RWPE2 (cell line): ENCODE results near the gene MEIOB.
A peak's percentile ranks its signal among the peaks of the same experiment; 100 is the strongest.

Experiments
- ATAC-seq: fragments of 200-7000 bp; cut with Tn5 transposase; 3 replicates; pipeline ENCODE4 v1.9.1; 2021; ENCODE audit warnings: low read depth
- DNase-seq: peaks from one replicate; pipeline ENCODE4 v3.0.0-alpha.2; 2020; ENCODE audit warnings: low spot score
- H3K27ac ChIP-seq: fragments of 450-650 bp; 2 replicates; pipeline ENCODE4 v1.5.1; 2017; ENCODE audit warnings: mild to moderate bottlenecking; ENCODE audit not compliant: poor library complexity, severe bottlenecking
- H3K27me3 ChIP-seq: fragments of 250-450 bp; sonication (Bioruptor Pico); 2 replicates; pipeline ENCODE4 v1.5.1; 2021; ENCODE audit warnings: mild to moderate bottlenecking, moderate library complexity; ENCODE audit not compliant: insufficient read depth, poor library complexity, severe bottlenecking
- H3K36me3 ChIP-seq: fragments of 250-450 bp; sonication (Bioruptor Pico); 2 replicates; pipeline ENCODE4 v1.5.1; 2020; ENCODE audit warnings: low read depth, mild to moderate bottlenecking, moderate library complexity
- H3K4me1 ChIP-seq: fragments of 250-450 bp; sonication (Bioruptor Pico); 2 replicates; pipeline ENCODE4 v1.5.1; 2021; ENCODE audit warnings: mild to moderate bottlenecking, moderate library complexity; ENCODE audit not compliant: insufficient read depth, poor library complexity, severe bottlenecking
- H3K4me3 ChIP-seq: fragments of 250-450 bp; sonication (Bioruptor Pico); 2 replicates; pipeline ENCODE4 v1.5.1; 2021; ENCODE audit warnings: mild to moderate bottlenecking, moderate library complexity; ENCODE audit not compliant: severe bottlenecking
- H3K9me3 ChIP-seq: fragments of 250-450 bp; sonication (Bioruptor Pico); 2 replicates; pipeline ENCODE4 v1.5.1; 2021; ENCODE audit warnings: mild to moderate bottlenecking, moderate library complexity; ENCODE audit not compliant: severe bottlenecking
- TF ChIP-seq, protein P1 (sequence below): fragments of 450-650 bp; IDR thresholded peaks from one replicate; pipeline ENCODE4 v1.5.1; 2017; ENCODE audit warnings: mild to moderate bottlenecking, moderate library complexity; ENCODE audit not compliant: poor library complexity, severe bottlenecking

Gene MEIOB

GRCh38 chr16:1828645-1829410 lies 43.1 kb downstream of the MEIOB start:
- Histone ChIP-seq H3K27me3 (no peaks in the 10 kb centered on the region), H3K9me3 (no peaks in the 10 kb centered on the region), H3K4me1 (peaks cover 8% of the 10 kb centered on the region), H3K27ac (peak overlapping the region; percentile 54), H3K36me3 (peaks cover 11% of the 10 kb centered on the region), H3K4me3 (peak overlapping the region; percentile 62)
- no peak for ATAC-seq
- TF ChIP-seq, protein P1, sequence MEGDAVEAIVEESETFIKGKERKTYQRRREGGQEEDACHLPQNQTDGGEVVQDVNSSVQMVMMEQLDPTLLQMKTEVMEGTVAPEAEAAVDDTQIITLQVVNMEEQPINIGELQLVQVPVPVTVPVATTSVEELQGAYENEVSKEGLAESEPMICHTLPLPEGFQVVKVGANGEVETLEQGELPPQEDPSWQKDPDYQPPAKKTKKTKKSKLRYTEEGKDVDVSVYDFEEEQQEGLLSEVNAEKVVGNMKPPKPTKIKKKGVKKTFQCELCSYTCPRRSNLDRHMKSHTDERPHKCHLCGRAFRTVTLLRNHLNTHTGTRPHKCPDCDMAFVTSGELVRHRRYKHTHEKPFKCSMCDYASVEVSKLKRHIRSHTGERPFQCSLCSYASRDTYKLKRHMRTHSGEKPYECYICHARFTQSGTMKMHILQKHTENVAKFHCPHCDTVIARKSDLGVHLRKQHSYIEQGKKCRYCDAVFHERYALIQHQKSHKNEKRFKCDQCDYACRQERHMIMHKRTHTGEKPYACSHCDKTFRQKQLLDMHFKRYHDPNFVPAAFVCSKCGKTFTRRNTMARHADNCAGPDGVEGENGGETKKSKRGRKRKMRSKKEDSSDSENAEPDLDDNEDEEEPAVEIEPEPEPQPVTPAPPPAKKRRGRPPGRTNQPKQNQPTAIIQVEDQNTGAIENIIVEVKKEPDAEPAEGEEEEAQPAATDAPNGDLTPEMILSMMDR = no peak
- no peak for DNase-seq

DNA sequence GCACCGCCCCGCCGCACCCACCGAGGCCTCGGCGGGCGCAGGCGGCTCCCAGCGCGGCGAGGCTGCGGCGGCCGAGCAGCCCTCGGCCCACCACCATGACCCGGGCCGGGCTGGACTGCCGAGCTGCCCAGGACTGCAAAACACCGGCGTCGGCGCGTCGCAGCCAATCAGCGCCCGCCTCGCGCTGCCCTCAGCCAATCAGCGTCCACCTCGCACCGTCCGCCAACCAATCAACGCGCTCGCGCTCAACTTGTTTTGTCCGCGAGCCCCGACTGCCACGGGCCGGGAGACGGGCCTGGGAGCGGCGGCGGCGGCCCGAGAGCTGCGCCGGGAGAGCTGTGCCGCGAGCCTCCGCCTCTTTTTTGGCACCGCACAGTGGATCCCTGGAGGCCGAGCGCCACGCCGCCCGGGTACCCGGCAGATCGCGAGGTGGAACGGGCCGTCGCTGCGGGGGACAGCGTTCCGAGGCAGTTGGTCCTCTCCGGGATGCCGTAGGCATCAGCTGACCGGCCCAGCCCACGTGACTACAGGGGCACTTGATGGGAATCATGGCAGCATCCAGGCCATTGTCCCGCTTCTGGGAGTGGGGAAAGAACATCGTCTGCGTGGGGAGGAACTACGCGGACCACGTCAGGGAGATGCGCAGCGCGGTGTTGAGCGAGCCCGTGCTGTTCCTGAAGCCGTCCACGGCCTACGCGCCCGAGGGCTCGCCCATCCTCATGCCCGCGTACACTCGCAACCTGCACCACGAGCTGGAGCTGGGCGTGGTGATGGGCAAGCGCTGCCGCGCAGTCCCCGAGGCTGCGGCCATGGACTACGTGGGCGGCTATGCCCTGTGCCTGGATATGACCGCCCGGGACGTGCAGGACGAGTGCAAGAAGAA lies 45.0 kb downstream of the MEIOB start, which contains the start of the genes FAHD1 and HAGH:
Gene FAHD1, plus strand, starts transcription at position 516 of the 883 bp plus-strand sequence. Its CDS starts 33 bp downstream, at position 549.
Gene HAGH, minus strand, starts transcription at position 135 of the 883 bp plus-strand sequence. Its CDS starts 38 bp downstream, at position 97.
- Histone ChIP-seq H3K4me1 (peaks cover 6% of the 10 kb centered on the region), H3K4me3 (peak within 1 kb of the TSS; percentile 62), H3K27me3 (no peaks in the 10 kb centered on the region), H3K27ac (peak within 1 kb of the TSS; percentile 54), H3K36me3 (peaks cover 17% of the 10 kb centered on the region), H3K9me3 (no peaks in the 10 kb centered on the region)
- peak; percentile 87 for ATAC-seq
- TF ChIP-seq, protein P1 = no peak
- DNase-seq = peak; percentile 94

DNA sequence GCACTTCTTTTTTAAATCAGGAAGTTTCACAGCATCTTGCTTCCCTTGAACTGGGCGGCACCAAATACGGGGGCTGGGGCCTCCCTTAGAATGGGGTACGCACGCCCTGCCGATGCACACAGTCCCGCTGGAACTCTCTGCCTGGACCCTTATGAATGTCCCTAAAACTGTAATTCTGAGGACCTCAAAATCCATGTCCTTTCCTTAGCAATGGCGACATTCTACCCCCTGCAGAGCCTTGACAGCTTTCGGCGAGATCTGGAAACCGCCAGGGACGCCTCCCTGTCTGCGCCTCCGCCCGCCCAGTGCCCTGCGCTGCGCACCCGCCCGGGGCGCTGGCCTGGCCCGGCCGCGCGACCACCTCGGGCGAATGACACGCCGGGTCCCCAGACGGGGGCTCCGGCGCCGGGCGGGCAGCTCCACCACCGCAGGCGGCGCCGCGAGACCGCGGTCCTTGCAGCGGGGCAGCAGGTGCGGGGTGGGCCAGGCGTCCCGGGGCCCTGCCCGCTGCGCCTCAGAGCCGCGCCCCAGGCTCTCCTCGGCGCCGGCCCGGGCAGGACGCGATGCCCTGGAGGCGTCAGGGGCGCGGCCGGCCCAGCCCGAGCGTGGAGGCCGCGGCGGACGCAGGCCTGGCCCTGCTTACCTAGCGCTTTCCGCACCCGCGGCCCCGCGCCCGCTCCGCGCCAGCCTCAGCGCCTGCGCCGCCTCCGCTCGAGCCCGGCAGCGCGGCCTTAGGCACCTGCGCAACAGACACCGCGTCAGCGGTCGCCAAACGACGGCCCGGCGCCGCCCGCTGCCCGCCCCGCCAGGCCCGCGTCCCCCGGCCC lies 45.9 kb downstream of the MEIOB start:
- Histone ChIP-seq H3K36me3 (peaks cover 21% of the 10 kb centered on the region), H3K27ac (peak overlapping the region; percentile 54), H3K4me3 (peak overlapping the region; percentile 62), H3K27me3 (no peaks in the 10 kb centered on the region), H3K4me1 (peaks cover 6% of the 10 kb centered on the region), H3K9me3 (no peaks in the 10 kb centered on the region)
- peak; percentile 22; the same call in 2 of the 3 replicates for ATAC-seq
- no peak for DNase-seq
- TF ChIP-seq, protein P1 = no peak

DNA sequence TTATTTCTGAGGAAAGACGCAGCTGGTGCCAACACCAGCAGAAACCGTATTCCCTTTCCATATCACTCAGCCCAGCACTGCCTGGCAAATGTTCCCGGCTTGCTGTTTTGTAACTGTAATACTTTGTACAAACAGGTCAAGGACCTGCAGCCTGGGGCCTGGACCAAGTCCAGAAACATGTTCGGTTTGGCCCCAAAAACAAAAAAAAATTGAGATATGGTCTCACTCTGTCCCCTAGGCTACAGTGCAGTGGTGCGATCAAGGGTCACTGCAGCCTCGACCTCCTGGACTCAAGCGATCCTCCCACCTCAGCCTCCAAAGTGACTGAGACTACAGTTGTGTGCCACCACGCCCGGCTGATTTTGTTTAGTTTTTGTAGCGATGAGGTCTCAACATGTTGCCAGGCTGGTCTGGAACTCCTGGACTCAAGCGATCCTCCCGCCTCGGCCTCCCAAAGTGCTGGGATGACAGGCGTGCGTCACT lies 46.5 kb downstream of the MEIOB start:
- H3K27me3 ChIP-seq = no peaks in the 10 kb centered on the region
- H3K9me3 ChIP-seq = no peaks in the 10 kb centered on the region
- H3K4me3 ChIP-seq = peak overlapping the region; percentile 62
- no peak for DNase-seq
- H3K27ac ChIP-seq = no peak overlapping the region
- peaks cover 6% of the 10 kb centered on the region for H3K4me1 ChIP-seq
- TF ChIP-seq, protein P1 = no peak
- H3K36me3 ChIP-seq = peaks cover 25% of the 10 kb centered on the region
- ATAC-seq = no peak
